ENCODE measurements around the gene PUM1.
A peak's percentile ranks its signal among the peaks of the same experiment; 100 is the strongest.
"Not testable (repeated sequence)": the region's sequence is repeated elsewhere in the genome, so short reads cannot be mapped to it uniquely, and the experiment has no call there.

The PUM1 gene

DNA sequence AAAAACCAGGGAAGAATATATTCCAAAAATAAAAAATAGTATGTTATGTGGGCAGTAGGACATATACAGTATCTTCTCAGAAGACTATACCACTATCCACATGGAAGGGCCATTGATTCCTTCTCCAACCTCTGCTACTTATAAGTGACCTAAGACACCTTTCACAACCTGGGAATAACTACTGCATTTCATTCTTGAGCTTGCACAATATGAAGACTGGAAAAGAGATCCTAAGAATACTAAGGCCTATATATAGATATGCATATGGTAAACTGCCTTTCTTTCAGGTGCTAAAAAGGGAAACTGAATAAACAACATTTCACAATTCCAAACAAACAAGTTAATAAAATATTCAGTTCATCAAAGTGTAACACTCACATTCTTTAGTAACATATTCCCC is 125.0 kb downstream of the PUM1 start:
- no peaks in the 10 kb centered on the region for H3K27me3 ChIP-seq (ENCODE audit: control insufficient read depth in 3 of 3, insufficient read depth in 3 of 3, low read depth in 1 of 3, low read length in 3 of 3)
- H3K14ac ChIP-seq (ENCODE audit: low read length) = no peak overlapping the region
- H3K27ac ChIP-seq (replicated peaks; ENCODE audit: low read length) = no peak overlapping the region
- no peak overlapping the region for H3K9ac ChIP-seq (ENCODE audit: low read depth, low read length, poor library complexity)
- no peak overlapping the region for H2BK12ac ChIP-seq (ENCODE audit: low read length)
- no peak overlapping the region for H3K4ac ChIP-seq (ENCODE audit: low read length)
- H3K4me2 ChIP-seq (ENCODE audit: insufficient read depth, low read length, poor library complexity, severe bottlenecking) = no peak overlapping the region
- no peak overlapping the region for H3K18ac ChIP-seq (ENCODE audit: low read length)
- H2BK5ac ChIP-seq (ENCODE audit: low read length) = no peak overlapping the region
- H3K23ac ChIP-seq (ENCODE audit: low read depth, low read length, poor library complexity) = no peak overlapping the region
- H2AK5ac ChIP-seq (ENCODE audit: low read depth, low read length) = no peak overlapping the region
- DNase-seq (ENCODE audit: low spot score) = no peak
- H3K79me1 ChIP-seq (ENCODE audit: low read depth, low read length) = no peaks in the 10 kb centered on the region
- H3K4me1 ChIP-seq (ENCODE audit: control insufficient read depth in 2 of 2, insufficient read depth in 1 of 2, low read depth in 1 of 2, low read length in 2 of 2) = peaks cover 0 to 9% of the 10 kb centered on the region in 2 donors
- H4K8ac ChIP-seq (ENCODE audit: low read depth, low read length) = no peak overlapping the region
- H2AFZ ChIP-seq (ENCODE audit: low read length) = no peak overlapping the region
- no peak overlapping the region for H2BK120ac ChIP-seq (ENCODE audit: low read depth, low read length)
- no peak overlapping the region for H3K4me3 ChIP-seq (ENCODE audit: low read length in 2 of 2)
- no peak overlapping the region for H2BK15ac ChIP-seq (ENCODE audit: low read length)
- no peak overlapping the region for H4K91ac ChIP-seq (ENCODE audit: low read depth, low read length, poor library complexity)
- peaks cover 41 to 92% of the 10 kb centered on the region in 2 donors for H3K36me3 ChIP-seq (replicated peaks in 1 of 2; ENCODE audit: control insufficient read depth in 2 of 2, insufficient read depth in 2 of 2, low read length in 2 of 2)
- H3K9me3 ChIP-seq (replicated peaks in 1 of 2; ENCODE audit: control insufficient read depth in 2 of 2, insufficient read depth in 1 of 2, low read depth in 1 of 2, low read length in 2 of 2) = no peaks in the 10 kb centered on the region

DNA sequence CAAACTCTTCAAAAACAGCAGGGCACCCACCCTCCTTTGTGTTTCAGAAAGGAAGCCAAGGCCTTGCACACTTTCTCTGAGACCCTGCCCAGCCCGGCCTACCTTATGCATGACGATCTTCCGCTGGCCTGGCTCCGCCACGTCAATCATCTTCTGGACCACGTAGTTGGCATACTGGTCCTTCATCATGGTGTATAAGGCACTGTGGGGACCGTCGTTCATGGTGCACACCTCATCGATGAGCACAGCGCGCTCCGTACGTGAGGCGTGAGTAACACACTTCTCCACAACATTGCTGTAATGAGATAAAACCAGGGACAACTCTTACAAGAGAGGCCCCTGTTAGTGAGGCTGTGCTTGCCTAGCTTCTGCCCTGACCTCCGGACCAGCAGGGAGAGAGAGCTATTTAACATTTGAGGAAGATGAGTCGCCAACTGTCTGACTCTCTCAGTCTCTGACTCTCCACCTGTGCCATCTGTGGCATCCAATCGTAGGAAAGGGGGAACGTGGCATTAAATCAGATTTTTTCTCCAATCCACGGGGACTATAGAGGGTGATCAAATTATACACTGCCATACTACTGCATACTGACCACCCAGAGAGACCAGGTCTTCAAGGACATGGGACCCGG is 128.9 kb downstream of the PUM1 start:
- Histone ChIP-seq H3K27ac (replicated peaks; ENCODE audit: low read length) (peak overlapping the region; percentile 15), H3K4me1 (ENCODE audit: control insufficient read depth in 2 of 2, insufficient read depth in 1 of 2, low read depth in 1 of 2, low read length in 2 of 2) (peaks cover 0 to 17% of the 10 kb centered on the region in 2 donors), H2BK15ac (ENCODE audit: low read length) (no peak overlapping the region), H2BK12ac (ENCODE audit: low read length) (no peak overlapping the region), H4K91ac (ENCODE audit: low read depth, low read length, poor library complexity) (no peak overlapping the region), H3K4me2 (ENCODE audit: insufficient read depth, low read length, poor library complexity, severe bottlenecking) (no peak overlapping the region), H2AFZ (ENCODE audit: low read length) (no peak overlapping the region), H3K9ac (ENCODE audit: low read depth, low read length, poor library complexity) (peak overlapping the region; percentile 66), H3K4me3 (ENCODE audit: low read length in 2 of 2) (peak overlapping the region in 1 of 2 donors; percentile 37), H3K4ac (ENCODE audit: low read length) (no peak overlapping the region), H3K36me3 (replicated peaks in 1 of 2; ENCODE audit: control insufficient read depth in 2 of 2, insufficient read depth in 2 of 2, low read length in 2 of 2) (peaks cover 48 to 93% of the 10 kb centered on the region in 2 donors), H3K23ac (ENCODE audit: low read depth, low read length, poor library complexity) (peak overlapping the region; percentile 90), H3K79me1 (ENCODE audit: low read depth, low read length) (peaks cover 3% of the 10 kb centered on the region), H2BK5ac (ENCODE audit: low read length) (no peak overlapping the region), H3K18ac (ENCODE audit: low read length) (peak overlapping the region; percentile 44), H2BK120ac (ENCODE audit: low read depth, low read length) (no peak overlapping the region), H2AK5ac (ENCODE audit: low read depth, low read length) (no peak overlapping the region), H3K14ac (ENCODE audit: low read length) (peak overlapping the region; percentile 25), H3K27me3 (ENCODE audit: control insufficient read depth in 3 of 3, insufficient read depth in 3 of 3, low read depth in 1 of 3, low read length in 3 of 3) (no peaks in the 10 kb centered on the region), H3K9me3 (replicated peaks in 1 of 2; ENCODE audit: control insufficient read depth in 2 of 2, insufficient read depth in 1 of 2, low read depth in 1 of 2, low read length in 2 of 2) (peaks cover 0 to 2% of the 10 kb centered on the region in 2 donors), H4K8ac (ENCODE audit: low read depth, low read length) (peak overlapping the region; percentile 31)
- DNase-seq (ENCODE audit: low spot score) = no peak
- no CpG with 5 or more reads among the region's 20 CpGs for WGBS, 2 donors (ENCODE audit: extremely low coverage in 2 of 2, insufficient read length in 2 of 2, insufficient replicate concordance in 1 of 2)

DNA sequence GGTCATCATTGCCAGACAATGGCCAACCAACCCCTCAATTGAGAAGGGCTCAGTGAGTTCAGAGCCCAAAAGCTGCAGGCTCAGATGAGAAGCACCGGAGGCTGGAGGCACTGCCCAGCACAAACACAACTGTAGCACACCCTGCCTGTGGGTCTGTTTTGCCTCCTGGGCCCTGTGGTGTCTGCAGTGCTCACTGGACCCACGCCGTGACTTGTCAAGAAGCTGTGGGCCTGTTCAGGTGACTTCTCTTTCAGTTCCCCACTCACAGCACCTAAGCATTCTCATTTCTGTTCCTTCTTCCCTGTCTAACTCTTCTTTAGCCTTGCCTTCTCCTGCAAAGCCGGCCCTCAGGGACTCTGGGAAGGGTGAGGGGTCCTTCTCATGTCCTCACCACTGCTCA is 129.8 kb downstream of the PUM1 start:
- not testable (repeated sequence) for H3K9me3 ChIP-seq (replicated peaks in 1 of 2; ENCODE audit: control insufficient read depth in 2 of 2, insufficient read depth in 1 of 2, low read depth in 1 of 2, low read length in 2 of 2); H3K9ac ChIP-seq (ENCODE audit: low read depth, low read length, poor library complexity); H3K79me1 ChIP-seq (ENCODE audit: low read depth, low read length); H4K91ac ChIP-seq (ENCODE audit: low read depth, low read length, poor library complexity); H3K23ac ChIP-seq (ENCODE audit: low read depth, low read length, poor library complexity); H3K27ac ChIP-seq (replicated peaks; ENCODE audit: low read length); DNase-seq (ENCODE audit: low spot score); H2BK15ac ChIP-seq (ENCODE audit: low read length); H2BK12ac ChIP-seq (ENCODE audit: low read length); H2AK5ac ChIP-seq (ENCODE audit: low read depth, low read length); H3K14ac ChIP-seq (ENCODE audit: low read length); H3K4me2 ChIP-seq (ENCODE audit: insufficient read depth, low read length, poor library complexity, severe bottlenecking); H4K8ac ChIP-seq (ENCODE audit: low read depth, low read length); H3K4ac ChIP-seq (ENCODE audit: low read length); H3K4me3 ChIP-seq (ENCODE audit: low read length in 2 of 2); H2BK5ac ChIP-seq (ENCODE audit: low read length); H3K18ac ChIP-seq (ENCODE audit: low read length); H2BK120ac ChIP-seq (ENCODE audit: low read depth, low read length); H3K27me3 ChIP-seq (ENCODE audit: control insufficient read depth in 3 of 3, insufficient read depth in 3 of 3, low read depth in 1 of 3, low read length in 3 of 3); H2AFZ ChIP-seq (ENCODE audit: low read length)
- no CpG with 5 or more reads among the region's 4 CpGs for WGBS, 2 donors (ENCODE audit: extremely low coverage in 2 of 2, insufficient read length in 2 of 2, insufficient replicate concordance in 1 of 2)
- peaks cover 0 to 17% of the 10 kb centered on the region in 2 donors for H3K4me1 ChIP-seq (ENCODE audit: control insufficient read depth in 2 of 2, insufficient read depth in 1 of 2, low read depth in 1 of 2, low read length in 2 of 2)
- peaks cover 48 to 93% of the 10 kb centered on the region in 2 donors for H3K36me3 ChIP-seq (replicated peaks in 1 of 2; ENCODE audit: control insufficient read depth in 2 of 2, insufficient read depth in 2 of 2, low read length in 2 of 2)

DNA sequence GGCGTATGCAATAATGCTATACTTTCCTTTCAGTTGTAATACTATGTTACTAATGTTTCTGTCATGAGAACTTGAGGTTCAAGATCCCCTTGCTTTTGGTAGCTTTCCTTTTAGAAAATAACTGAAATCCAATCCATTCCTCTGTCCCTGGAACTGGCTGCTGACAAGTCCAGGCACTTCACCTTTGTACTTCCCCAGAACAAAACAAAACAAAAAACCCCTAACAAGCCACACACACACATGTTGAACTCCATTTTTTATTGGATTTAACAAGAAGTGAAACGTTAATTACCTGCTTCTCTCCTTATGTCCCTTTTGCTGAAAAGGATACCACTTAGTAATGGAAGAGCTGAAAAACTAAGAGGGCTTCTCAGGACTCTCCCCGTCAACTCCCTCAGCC is 130.9 kb downstream of the PUM1 start:
- Histone ChIP-seq H3K14ac (ENCODE audit: low read length) (no peak overlapping the region), H3K4me1 (ENCODE audit: control insufficient read depth in 2 of 2, insufficient read depth in 1 of 2, low read depth in 1 of 2, low read length in 2 of 2) (peaks cover 0 to 17% of the 10 kb centered on the region in 2 donors), H3K4me2 (ENCODE audit: insufficient read depth, low read length, poor library complexity, severe bottlenecking) (no peak overlapping the region), H3K4me3 (ENCODE audit: low read length in 2 of 2) (no peak overlapping the region), H3K9ac (ENCODE audit: low read depth, low read length, poor library complexity) (no peak overlapping the region), H2BK15ac (ENCODE audit: low read length) (no peak overlapping the region), H2AFZ (ENCODE audit: low read length) (no peak overlapping the region), H2BK120ac (ENCODE audit: low read depth, low read length) (no peak overlapping the region), H2BK5ac (ENCODE audit: low read length) (no peak overlapping the region), H2BK12ac (ENCODE audit: low read length) (no peak overlapping the region), H4K8ac (ENCODE audit: low read depth, low read length) (no peak overlapping the region), H3K27me3 (ENCODE audit: control insufficient read depth in 3 of 3, insufficient read depth in 3 of 3, low read depth in 1 of 3, low read length in 3 of 3) (no peaks in the 10 kb centered on the region), H3K27ac (replicated peaks; ENCODE audit: low read length) (peak overlapping the region; percentile 53), H4K91ac (ENCODE audit: low read depth, low read length, poor library complexity) (no peak overlapping the region), H3K36me3 (replicated peaks in 1 of 2; ENCODE audit: control insufficient read depth in 2 of 2, insufficient read depth in 2 of 2, low read length in 2 of 2) (peaks cover 46 to 86% of the 10 kb centered on the region in 2 donors), H3K23ac (ENCODE audit: low read depth, low read length, poor library complexity) (no peak overlapping the region), H3K9me3 (replicated peaks in 1 of 2; ENCODE audit: control insufficient read depth in 2 of 2, insufficient read depth in 1 of 2, low read depth in 1 of 2, low read length in 2 of 2) (peaks cover 0 to 2% of the 10 kb centered on the region in 2 donors), H3K18ac (ENCODE audit: low read length) (no peak overlapping the region), H3K4ac (ENCODE audit: low read length) (no peak overlapping the region), H3K79me1 (ENCODE audit: low read depth, low read length) (peaks cover 3% of the 10 kb centered on the region), H2AK5ac (ENCODE audit: low read depth, low read length) (no peak overlapping the region)
- no peak for DNase-seq (ENCODE audit: low spot score)
- WGBS, 2 donors (ENCODE audit: extremely low coverage in 2 of 2, insufficient read length in 2 of 2, insufficient replicate concordance in 1 of 2) = no CpG with 5 or more reads among the region's 3 CpGs
